Caco-2 (cell line): Measurements from ENCODE around the gene ESRP2. TPM values are rescaled to one million over a fixed set of nuclear protein-coding genes. Genes with fewer than 3 reads are reported as not detected.

Source experiments
- BruUV-seq: library from RNA; stranded (reverse); fragments of 400-500 nt; replicated peaks from 2 replicates; lab custom pipeline; 2021; lab: Mats Ljungman, UMichigan
- CTCF ChIA-PET: fragments of 300-600 bp; sonication (Branson Sonifier 250); formaldehyde crosslinking; loops from one replicate; lab custom pipeline; 2022; ENCODE audit warnings: antibody characterized with exemption; lab: Charles Lee
- POLR2A ChIA-PET: fragments of 300-600 bp; sonication (Branson Sonifier 250); formaldehyde crosslinking; loops from one replicate; lab custom pipeline; 2022; ENCODE audit warnings: antibody characterized with exemption; lab: Charles Lee
- DNase-seq, 2 experiments: peaks; one replicate each; pipeline versions ENCODE4 v3.0.0 to v3.0.0-alpha.2; 2020 to 2022
- H3K27me3 ChIP-seq: replicated peaks from 2 replicates; pipeline ENCODE4 v1.6.0; 2011; ENCODE audit warnings: low read length; ENCODE audit not compliant: control insufficient read depth, insufficient read depth
- H3K36me3 ChIP-seq: 2 replicates; pipeline ENCODE4 v1.5.1; 2011; ENCODE audit warnings: low read length; ENCODE audit not compliant: control insufficient read depth, insufficient read depth
- H3K4me1 ChIP-seq: fragments of 250-450 bp; sonication (Bioruptor Pico); 2 replicates; pipeline ENCODE4 v1.5.1; 2020; ENCODE audit warnings: mild to moderate bottlenecking
- H3K4me3 ChIP-seq: 2 replicates; pipeline ENCODE4 v1.5.1; 2011; ENCODE audit warnings: low read depth, mild to moderate bottlenecking, control low read depth, low read length
- H3K9me3 ChIP-seq: fragments of 250-450 bp; sonication (Bioruptor Pico); 2 replicates; pipeline ENCODE4 v1.5.1; 2020; ENCODE audit warnings: mild to moderate bottlenecking, moderate library complexity
- H3K27ac Mint-ChIP-seq: one replicate; pipeline ENCODE4 v1.8.0; 2022; ENCODE audit warnings: mixed read lengths; ENCODE audit not compliant: unreplicated experiment
- H3K27me3 Mint-ChIP-seq: one replicate; pipeline ENCODE4 v1.8.0; 2022; ENCODE audit warnings: mixed read lengths; ENCODE audit not compliant: insufficient read depth, unreplicated experiment
- H3K36me3 Mint-ChIP-seq: one replicate; pipeline ENCODE4 v1.8.0; 2022; ENCODE audit warnings: mild to moderate bottlenecking, mixed read lengths; ENCODE audit not compliant: insufficient read depth, unreplicated experiment
- H3K4me1 Mint-ChIP-seq: one replicate; pipeline ENCODE4 v1.8.0; 2022; ENCODE audit warnings: low read depth, mixed read lengths; ENCODE audit not compliant: unreplicated experiment
- H3K4me3 Mint-ChIP-seq: one replicate; pipeline ENCODE4 v1.8.0; 2022; ENCODE audit warnings: mild to moderate bottlenecking, moderate library complexity, mixed read lengths; ENCODE audit not compliant: unreplicated experiment
- H3K9me3 Mint-ChIP-seq: one replicate; pipeline ENCODE4 v1.8.0; 2022; ENCODE audit warnings: mixed read lengths; ENCODE audit not compliant: unreplicated experiment
- CTCF ChIP-seq, 2 experiments: fragments of 200-600 bp in 1 of 2; IDR thresholded peaks; 1 replicate in 1 of 2; 2 replicates in 1 of 2; pipeline versions ENCODE4 v1.5.1 to v1.8.0; 2011 to 2022; ENCODE audit warnings: antibody characterized with exemption in 1 of 2, control low read depth in 1 of 2, inconsistent platforms in 1 of 2, low read depth in 1 of 2, low read length in 1 of 2, mild to moderate bottlenecking in 1 of 2, moderate library complexity in 1 of 2; ENCODE audit not compliant: insufficient read depth in 1 of 2, severe bottlenecking in 1 of 2, unreplicated experiment in 1 of 2
- intact Hi-C: fragments of 100-400 bp; cut with micrococcal nuclease; formaldehyde crosslinking; loops from one replicate; pipeline ENCODE4 v1.10.0; 2022; ENCODE audit not compliant: unreplicated experiment
- total RNA-seq: library from RNA; stranded (reverse); gene quantifications from 2 replicates; pipeline ENCODE4 v1.2.3, GENCODE V29; 2022

ESRP2 gene
- total RNA-seq, 1 experiment from 2014 or later, result 110 TPM

GRCh38 chr16:68187505-68187904 lies 48.4 kb downstream of the ESRP2 start:
- intact Hi-C loops, result no loop called here
- H3K9me3 Mint-ChIP-seq, result no peaks in the 10 kb centered on the region
- H3K27ac Mint-ChIP-seq, result no peak overlapping the region
- ChIA-PET POLR2A (no interaction called here), CTCF (interaction anchor here (0.6 kb wide), 1 partner anchor 659 kb away, joined by 4 read pairs; no protein-coding TSS in a partner anchor)
- H3K4me3 ChIP-seq, result no peak overlapping the region
- H3K4me1 ChIP-seq, result no peaks in the 10 kb centered on the region
- H3K27me3 Mint-ChIP-seq, result no peaks in the 10 kb centered on the region
- no peak overlapping the region for H3K4me3 Mint-ChIP-seq
- H3K9me3 ChIP-seq, result peaks cover 6% of the 10 kb centered on the region; the same call in 1 of the 2 replicates
- no peaks in the 10 kb centered on the region for H3K27me3 ChIP-seq
- no peak for DNase-seq
- no peaks in the 10 kb centered on the region for H3K4me1 Mint-ChIP-seq
- H3K36me3 Mint-ChIP-seq, result peaks cover 46% of the 10 kb centered on the region
- no TSS peak for BruUV-seq
- TF ChIP-seq CTCF (IDR thresholded peaks at IDR 0.05; ENCODE audit: insufficient read depth in 1 of 2, low read depth in 1 of 2, low read length in 1 of 2, severe bottlenecking in 1 of 2, unreplicated experiment in 1 of 2), result no peak
- peaks cover 10% of the 10 kb centered on the region for H3K36me3 ChIP-seq

GRCh38 chr16:68186877-68187276 lies 49.0 kb downstream of the ESRP2 start:
- intact Hi-C loops, result no loop called here
- H3K27ac Mint-ChIP-seq, result no peak overlapping the region
- H3K4me3 Mint-ChIP-seq, result no peak overlapping the region
- no TSS peak for BruUV-seq
- ChIA-PET CTCF (interaction anchor here (0.6 kb wide), 2 partner anchors 471 to 660 kb away, joined by 4 to 5 read pairs; no protein-coding TSS in a partner anchor), POLR2A (interaction anchor here (0.6 kb wide), 1 partner anchor 36 kb away, joined by 6 read pairs; no protein-coding TSS in a partner anchor)
- H3K36me3 Mint-ChIP-seq, result peaks cover 46% of the 10 kb centered on the region
- no peak for TF ChIP-seq CTCF (IDR thresholded peaks at IDR 0.05; ENCODE audit: insufficient read depth in 1 of 2, low read depth in 1 of 2, low read length in 1 of 2, severe bottlenecking in 1 of 2, unreplicated experiment in 1 of 2)
- no peaks in the 10 kb centered on the region for H3K4me1 ChIP-seq
- H3K4me1 Mint-ChIP-seq, result no peaks in the 10 kb centered on the region
- H3K27me3 ChIP-seq, result no peaks in the 10 kb centered on the region
- peaks cover 6% of the 10 kb centered on the region; the same call in 1 of the 2 replicates for H3K9me3 ChIP-seq
- H3K27me3 Mint-ChIP-seq, result no peaks in the 10 kb centered on the region
- no peaks in the 10 kb centered on the region for H3K9me3 Mint-ChIP-seq
- DNase-seq, result no peak
- H3K36me3 ChIP-seq, result peaks cover 10% of the 10 kb centered on the region
- H3K4me3 ChIP-seq, result no peak overlapping the region

- Mint-ChIP-seq H3K27ac (no peak overlapping the region), H3K27me3 (no peaks in the 10 kb centered on the region), H3K36me3 (peaks cover 38% of the 10 kb centered on the region), H3K4me3 (no peak overlapping the region), H3K9me3 (no peaks in the 10 kb centered on the region), H3K4me1 (no peaks in the 10 kb centered on the region)
- no peaks in the 10 kb centered on the region for H3K27me3 ChIP-seq
- H3K36me3 ChIP-seq, result peaks cover 3% of the 10 kb centered on the region
- intact Hi-C loops, result no loop called here
- no peak for TF ChIP-seq CTCF (IDR thresholded peaks at IDR 0.05; ENCODE audit: insufficient read depth in 1 of 2, low read depth in 1 of 2, low read length in 1 of 2, severe bottlenecking in 1 of 2, unreplicated experiment in 1 of 2)
- no peak for DNase-seq
- BruUV-seq, result no TSS peak
- POLR2A ChIA-PET, result no interaction called here
- CTCF ChIA-PET, result no interaction called here
- no peaks in the 10 kb centered on the region for H3K4me1 ChIP-seq
- H3K9me3 ChIP-seq, result peaks cover 6% of the 10 kb centered on the region; the same call in 1 of the 2 replicates
- H3K4me3 ChIP-seq, result no peak overlapping the region
Observed at GRCh38 chr16:68183046-68183445, 52.9 kb downstream of the ESRP2 start.
